Ramos (cell line): ENCODE results near the gene ESAM.

Source experiments
- in situ Hi-C: fragments of 300-500 bp; cut with MboI; formaldehyde crosslinking; loops from one replicate; pipeline ENCODE4 v1.14.3; 2022; ENCODE audit warnings: low sequenced_read_pairs; ENCODE audit not compliant: unreplicated experiment

ESAM gene

DNA sequence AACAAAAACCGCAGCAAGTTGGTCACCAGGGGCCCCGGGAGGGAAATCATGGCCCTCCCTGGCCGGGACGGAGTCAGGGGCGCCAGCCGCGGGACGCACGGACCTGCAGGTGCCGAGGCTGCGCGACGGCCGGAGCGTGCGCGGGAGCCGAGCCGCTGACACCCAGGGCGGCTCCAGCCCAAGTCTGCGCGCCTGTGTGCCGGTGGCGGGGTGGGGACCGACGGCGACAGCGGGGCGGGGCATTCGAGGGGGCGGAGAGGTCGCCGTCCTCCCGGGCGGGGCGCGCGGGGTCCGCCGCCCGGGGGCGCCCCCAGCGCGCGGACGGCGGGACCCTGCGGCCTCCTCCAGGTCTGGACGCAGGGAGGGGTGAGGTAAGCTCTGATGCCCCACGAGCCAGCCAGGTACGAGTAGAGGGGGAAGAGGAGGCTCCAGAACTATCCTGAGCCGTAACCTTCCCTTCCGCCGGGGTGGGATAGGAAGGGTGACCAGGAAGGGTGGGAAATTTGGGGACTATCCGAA, at the start of gene ESAM:
Gene ESAM, minus strand, starts transcription at position 186 of the 519 bp plus-strand sequence. Its CDS starts 136 bp downstream, at position 50.
- in situ Hi-C loops: no loop called here

- in situ Hi-C loops: no loop called here
Observed at GRCh38 chr11:124811399-124812125, 49.5 kb upstream of the ESAM start.

- in situ Hi-C loops: no loop called here
Observed at GRCh38 chr11:124807660-124808270, 45.7 kb upstream of the ESAM start.

DNA sequence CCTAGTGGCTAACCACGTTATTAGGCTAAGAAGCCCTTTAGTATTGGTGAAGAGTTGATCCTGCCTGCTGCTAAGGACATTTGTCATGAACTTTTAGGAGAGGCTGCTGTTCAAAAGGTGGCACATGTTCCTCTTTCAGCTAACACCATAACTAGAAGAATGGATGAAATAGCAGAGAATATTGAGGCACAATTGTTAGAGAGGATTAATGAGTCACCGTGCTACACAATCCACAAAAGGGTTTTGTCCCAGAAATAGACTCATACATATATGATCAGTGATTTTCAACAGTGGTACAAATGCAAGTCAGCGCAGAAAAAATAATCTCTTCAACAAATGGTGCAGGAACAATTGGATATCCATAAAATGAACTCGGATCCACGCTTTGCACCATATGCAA, 45.1 kb upstream of the ESAM start:
- in situ Hi-C loops: no loop called here

DNA sequence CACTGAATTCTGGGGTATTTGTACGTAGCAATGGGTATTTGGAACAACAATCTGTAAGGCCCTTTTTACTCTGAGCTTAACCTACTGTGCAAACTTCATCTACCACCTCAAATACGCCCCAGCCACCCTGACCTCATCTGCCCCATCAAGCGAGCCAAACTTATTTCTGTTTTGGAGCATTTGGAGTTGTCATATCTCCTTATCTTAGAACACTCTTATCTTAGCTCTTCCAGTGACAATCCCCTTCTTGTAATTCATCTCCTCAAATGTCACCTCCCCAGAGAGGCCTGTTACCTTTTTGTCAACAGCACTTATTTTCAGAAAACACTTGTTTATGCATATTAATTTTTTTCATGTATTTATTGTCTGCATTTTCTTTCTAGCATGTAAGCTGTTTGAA, 42.8 kb upstream of the ESAM start:
- in situ Hi-C loops: no loop called here

- in situ Hi-C loops: no loop called here
Observed at GRCh38 chr11:124801636-124802312, 39.7 kb upstream of the ESAM start.

DNA sequence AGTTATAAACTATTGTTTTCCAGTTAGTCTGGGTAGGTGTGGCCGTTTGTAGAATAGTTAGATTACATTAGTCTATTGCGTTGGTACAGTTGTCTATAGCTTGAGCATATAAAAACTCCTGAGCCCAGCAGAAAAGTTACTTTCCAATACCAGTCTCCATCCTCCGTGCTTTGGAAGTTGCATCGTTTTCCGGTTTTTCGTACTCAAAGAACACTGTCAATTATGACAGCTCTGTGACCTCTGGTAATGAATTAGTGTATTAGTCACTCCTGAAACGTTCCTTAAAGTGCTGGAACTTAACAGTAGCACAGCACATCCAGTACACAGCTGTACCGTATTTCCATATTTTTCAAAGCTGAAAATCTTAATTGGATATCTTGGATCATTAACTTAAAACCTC, 38.9 kb upstream of the ESAM start:
- in situ Hi-C loops: no loop called here

GRCh38 chr11:124800226-124800929, 38.3 kb upstream of the ESAM start, which contains the start of gene MSANTD2:
Gene MSANTD2 (minus strand): TSS chr11:124800406. CDS start chr11:124800380, 26 bp downstream.
- in situ Hi-C loops: no loop called here

DNA sequence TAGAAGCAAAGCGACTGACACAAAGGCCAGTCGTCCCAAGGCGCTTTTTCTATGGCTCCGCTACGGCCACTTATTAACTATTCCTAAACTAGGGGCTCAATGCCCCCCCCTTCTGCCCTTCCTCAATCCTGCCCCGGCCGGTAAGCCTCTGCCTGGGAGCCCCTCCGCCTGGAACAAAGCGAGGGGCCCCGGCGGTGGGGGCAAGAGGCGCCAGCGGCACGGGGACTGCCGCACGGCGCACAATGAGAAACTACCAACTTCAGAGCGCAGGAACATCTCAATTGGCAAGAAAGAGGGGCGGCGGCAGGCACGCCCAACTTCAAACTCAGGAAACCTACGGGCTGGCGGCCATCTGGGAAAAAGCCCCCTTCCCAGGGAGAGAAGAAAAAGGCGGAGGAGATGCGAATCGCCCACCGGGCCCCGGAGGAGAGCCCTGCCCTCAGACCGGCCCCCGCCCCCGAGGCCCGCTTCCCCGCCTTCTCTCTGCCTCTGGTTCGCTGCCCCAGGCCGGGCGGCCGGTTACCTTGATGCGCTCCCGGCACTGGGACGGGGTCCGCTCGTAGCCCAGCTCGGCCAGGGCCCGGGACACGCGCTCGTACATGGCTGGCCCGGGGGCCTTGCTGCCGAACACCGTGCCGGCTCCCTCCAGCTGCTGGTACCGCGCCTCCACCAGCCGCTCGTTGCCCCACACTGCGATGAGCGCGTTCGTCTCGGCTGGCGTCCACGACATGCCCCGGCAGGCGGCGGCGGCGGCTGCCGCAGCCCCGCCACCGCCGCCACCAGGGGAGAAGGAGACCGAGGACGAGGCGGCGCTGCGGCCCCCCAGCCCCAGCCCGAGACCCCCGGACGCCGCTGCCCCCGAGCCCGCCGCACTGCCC, 37.5 kb upstream of the ESAM start:
- in situ Hi-C loops: no loop called here

- in situ Hi-C loops: no loop called here
Observed at GRCh38 chr11:124798991-124799347, 36.9 kb upstream of the ESAM start.

- in situ Hi-C loops: no loop called here
Observed at GRCh38 chr11:124796312-124796711, 34.2 kb upstream of the ESAM start.

DNA sequence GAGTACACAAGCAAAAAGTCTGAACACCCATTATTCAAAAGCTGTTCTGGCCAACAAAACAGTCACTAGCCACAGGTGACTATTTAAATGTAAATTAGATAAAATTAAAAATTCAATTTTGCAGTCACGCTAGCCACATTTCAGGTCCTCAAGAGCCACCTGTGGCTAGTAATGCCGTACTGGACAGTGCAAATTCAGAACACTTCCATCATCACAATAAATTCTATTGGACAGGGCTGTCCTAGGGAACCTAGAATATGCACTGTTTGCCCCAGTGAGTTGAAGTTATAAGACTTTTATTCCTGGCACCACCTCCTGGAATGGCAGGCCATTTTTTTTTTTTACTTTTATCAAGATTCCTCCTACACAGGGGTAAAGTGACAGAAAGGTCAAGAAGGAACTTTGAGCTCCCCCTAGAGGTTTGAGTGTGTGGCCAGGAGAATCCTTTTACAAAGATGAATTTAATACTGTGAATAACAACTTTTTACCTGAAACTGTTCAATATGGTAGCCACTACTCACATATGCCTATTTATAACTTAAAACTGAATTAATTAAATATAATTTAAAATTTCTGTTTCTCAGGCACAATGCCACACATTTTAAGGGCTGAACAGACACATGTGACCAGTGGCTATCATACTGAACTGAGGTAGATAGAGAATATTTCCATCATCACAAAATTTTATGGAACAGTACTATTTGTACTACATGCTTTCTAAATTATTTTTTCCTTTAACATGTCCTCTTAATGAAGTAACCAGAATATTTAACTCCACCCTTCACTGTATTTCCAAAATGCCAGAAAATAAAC, 31.6 kb upstream of the ESAM start:
- in situ Hi-C loops: no loop called here

- in situ Hi-C loops: no loop called here
Observed at GRCh38 chr11:124791626-124792341, 29.7 kb upstream of the ESAM start.

DNA sequence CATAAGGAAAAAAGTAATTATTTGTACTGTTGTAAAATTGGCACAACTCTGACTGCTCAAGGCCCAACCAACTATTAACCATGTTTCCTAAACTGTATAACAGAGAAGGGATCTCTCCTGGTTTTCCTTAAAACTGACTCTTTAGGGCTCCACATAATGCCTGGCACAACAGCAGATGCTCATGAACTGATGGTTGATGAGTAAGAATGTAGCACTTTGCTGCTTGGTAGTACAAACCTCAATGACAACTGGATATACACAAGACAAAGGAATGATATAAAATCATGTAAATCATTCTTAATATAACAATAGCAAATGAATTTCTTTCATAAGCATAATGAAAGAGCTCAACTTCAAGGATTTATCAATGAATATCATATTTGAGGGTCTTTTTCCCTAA, 26.4 kb upstream of the ESAM start:
- in situ Hi-C loops: no loop called here

GRCh38 chr11:124784051-124784450, 22.0 kb upstream of the ESAM start:
- in situ Hi-C loops: no loop called here

DNA sequence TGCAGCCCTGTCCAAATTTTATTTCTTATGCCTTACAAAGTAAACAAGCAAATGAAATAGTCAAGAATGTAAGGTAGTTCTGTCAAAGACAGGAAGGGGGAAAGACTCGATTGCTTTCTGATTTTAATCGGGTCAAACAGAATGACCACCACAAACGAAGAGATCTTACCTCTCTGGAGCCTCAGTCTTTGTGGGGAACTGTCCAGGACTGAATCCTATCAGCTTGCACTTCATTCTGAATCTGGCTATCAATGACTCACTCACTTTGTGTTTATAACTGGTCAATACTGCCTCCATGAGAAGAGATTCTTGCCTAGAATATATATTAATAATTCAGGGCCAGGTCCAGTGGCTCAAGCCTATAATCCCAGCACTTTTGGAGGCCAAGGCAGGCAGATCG, 20.9 kb upstream of the ESAM start:
- in situ Hi-C loops: no loop called here

- in situ Hi-C loops: no loop called here
Observed at GRCh38 chr11:124779568-124779967, 17.5 kb upstream of the ESAM start.

DNA sequence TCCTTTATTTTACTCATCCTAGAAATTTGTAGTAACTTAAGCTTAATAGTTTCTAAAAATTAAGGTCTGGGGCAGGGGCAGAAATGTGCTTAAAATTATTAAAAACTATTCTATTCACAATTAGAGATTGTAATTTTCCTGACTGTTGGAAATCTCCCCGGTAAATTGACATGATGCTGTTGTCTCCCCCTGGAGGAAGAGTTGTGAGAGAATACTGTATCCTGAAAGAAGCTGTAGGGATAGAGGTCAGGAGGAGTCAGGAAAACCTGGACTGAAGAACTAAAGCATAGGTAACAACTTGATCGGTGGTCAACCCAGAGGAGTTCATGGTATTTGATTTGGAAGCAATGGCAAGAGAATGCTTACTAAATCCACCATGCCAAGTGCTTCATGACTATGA, 16.2 kb upstream of the ESAM start:
- in situ Hi-C loops: no loop called here
